NB4 (cell line): ENCODE data around the gene STRIP2.

Experiments
- POLR2A ChIP-seq: IDR thresholded peaks from 2 replicates; pipeline ENCODE4 v1.6.1; 2011; ENCODE audit warnings: mild to moderate bottlenecking; ENCODE audit not compliant: insufficient read length; ENCODE audit errors: extremely low read depth
- TF ChIP-seq, protein P1 (sequence below): IDR thresholded peaks from one replicate; pipeline ENCODE4 v1.5.1; 2012; ENCODE audit warnings: low read depth, low read length

GRCh38 chr7:129532375-129532774 lies 98.1 kb downstream of the STRIP2 start:
- TF ChIP-seq, protein P1, sequence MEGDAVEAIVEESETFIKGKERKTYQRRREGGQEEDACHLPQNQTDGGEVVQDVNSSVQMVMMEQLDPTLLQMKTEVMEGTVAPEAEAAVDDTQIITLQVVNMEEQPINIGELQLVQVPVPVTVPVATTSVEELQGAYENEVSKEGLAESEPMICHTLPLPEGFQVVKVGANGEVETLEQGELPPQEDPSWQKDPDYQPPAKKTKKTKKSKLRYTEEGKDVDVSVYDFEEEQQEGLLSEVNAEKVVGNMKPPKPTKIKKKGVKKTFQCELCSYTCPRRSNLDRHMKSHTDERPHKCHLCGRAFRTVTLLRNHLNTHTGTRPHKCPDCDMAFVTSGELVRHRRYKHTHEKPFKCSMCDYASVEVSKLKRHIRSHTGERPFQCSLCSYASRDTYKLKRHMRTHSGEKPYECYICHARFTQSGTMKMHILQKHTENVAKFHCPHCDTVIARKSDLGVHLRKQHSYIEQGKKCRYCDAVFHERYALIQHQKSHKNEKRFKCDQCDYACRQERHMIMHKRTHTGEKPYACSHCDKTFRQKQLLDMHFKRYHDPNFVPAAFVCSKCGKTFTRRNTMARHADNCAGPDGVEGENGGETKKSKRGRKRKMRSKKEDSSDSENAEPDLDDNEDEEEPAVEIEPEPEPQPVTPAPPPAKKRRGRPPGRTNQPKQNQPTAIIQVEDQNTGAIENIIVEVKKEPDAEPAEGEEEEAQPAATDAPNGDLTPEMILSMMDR, result no peak
- no peak for TF ChIP-seq POLR2A
